HG03045 (cell line): ENCODE results near the gene LAMC3.
"Not testable (repeated sequence)": the region's sequence is repeated elsewhere in the genome, so short reads cannot be mapped to it uniquely, and the experiment has no call there.

Experiments
- ATAC-seq: cut with Tn5 transposase; IDR thresholded peaks from one replicate; pipeline ENCODE4 v1.9.1; 2021; ENCODE audit warnings: mild to moderate bottlenecking, moderate library complexity; ENCODE audit not compliant: unreplicated experiment

The LAMC3 gene

GRCh38 chr9:131112374-131113154, 103.6 kb downstream of the LAMC3 start:
- ATAC-seq: no peak

- no peak for ATAC-seq
Observed at GRCh38 chr9:131113655-131114054, 104.7 kb downstream of the LAMC3 start.

- no peak for ATAC-seq
Observed at GRCh38 chr9:131114084-131114535, 105.1 kb downstream of the LAMC3 start.

- not testable (repeated sequence) for ATAC-seq
Observed at GRCh38 chr9:131115360-131115742, 106.4 kb downstream of the LAMC3 start.

- ATAC-seq: no peak
Observed at GRCh38 chr9:131116281-131117120, 107.5 kb downstream of the LAMC3 start.

- ATAC-seq: no peak
Observed at GRCh38 chr9:131117121-131117761, 108.3 kb downstream of the LAMC3 start.

GRCh38 chr9:131117762-131118145, 108.8 kb downstream of the LAMC3 start:
- ATAC-seq: no peak

- no peak for ATAC-seq
Observed at GRCh38 chr9:131119600-131119999, 110.6 kb downstream of the LAMC3 start.

- no peak for ATAC-seq
Observed at GRCh38 chr9:131120620-131121228, 111.8 kb downstream of the LAMC3 start.

GRCh38 chr9:131121346-131121745, 112.4 kb downstream of the LAMC3 start:
- ATAC-seq: no peak

- ATAC-seq: no peak
Observed at GRCh38 chr9:131122158-131122557, 113.2 kb downstream of the LAMC3 start.

GRCh38 chr9:131125038-131125287, 116.0 kb downstream of the LAMC3 start:
- ATAC-seq: no peak

- ATAC-seq: peak; percentile 95
Observed at GRCh38 chr9:131125288-131126058, 116.5 kb downstream of the LAMC3 start, which contains the start of gene NUP214. TSS of gene NUP214 (plus strand) at chr9:131125586. CDS start at chr9:131125705, 119 bp downstream.

- no peak for ATAC-seq
Observed at GRCh38 chr9:131126059-131126426, 117.1 kb downstream of the LAMC3 start.

GRCh38 chr9:131129183-131129582, 120.2 kb downstream of the LAMC3 start:
- no peak for ATAC-seq

- ATAC-seq: no peak
Observed at GRCh38 chr9:131138676-131139075, 129.7 kb downstream of the LAMC3 start.

- no peak for ATAC-seq
Observed at GRCh38 chr9:131140112-131140511, 131.1 kb downstream of the LAMC3 start.

- ATAC-seq: no peak
Observed at GRCh38 chr9:131140550-131140949, 131.6 kb downstream of the LAMC3 start.

GRCh38 chr9:131142160-131142559, 133.2 kb downstream of the LAMC3 start:
- no peak for ATAC-seq
